ENCODE measurements around the gene RELN.

The RELN gene

GRCh38 chr7:103862302-103863035, 127.0 kb downstream of the RELN start:
- Histone ChIP-seq H3K9ac (ENCODE audit: low read depth, low read length) (no peak overlapping the region), H3K4me2 (ENCODE audit: low read length) (no peak overlapping the region)

DNA sequence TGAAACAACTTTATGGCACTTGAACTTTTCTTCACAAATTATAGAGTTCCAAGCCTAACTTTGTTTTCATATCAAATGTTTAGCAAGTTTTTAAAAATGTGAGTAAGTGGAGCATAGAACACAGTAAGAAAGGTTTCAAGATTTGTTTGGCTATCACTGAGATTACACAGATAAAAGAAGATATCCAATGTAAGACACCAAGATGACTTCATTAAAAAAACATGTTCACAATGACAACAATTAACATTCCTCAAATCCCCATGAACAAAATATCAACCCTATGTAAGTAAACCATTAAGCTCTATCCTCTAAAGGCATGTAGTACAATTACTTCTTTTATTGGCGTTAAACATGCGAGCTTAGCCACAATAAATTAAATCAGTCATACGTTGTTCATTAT, 129.7 kb downstream of the RELN start:
- H3K9ac ChIP-seq (ENCODE audit: low read depth, low read length) = no peak overlapping the region
- no peaks in the 10 kb centered on the region for H3K27me3 ChIP-seq (ENCODE audit: control insufficient read depth, insufficient read depth, low read length)
- no peaks in the 10 kb centered on the region for H3K36me3 ChIP-seq (ENCODE audit: insufficient read depth, low read length)
- no peak overlapping the region for H3K4me2 ChIP-seq (ENCODE audit: low read length)
- no peak overlapping the region for H3K4me3 ChIP-seq (ENCODE audit: low read length)
- no peaks in the 10 kb centered on the region for H3K4me1 ChIP-seq (ENCODE audit: control insufficient read depth, insufficient read depth, low read length)
- H3K9me3 ChIP-seq (replicated peaks; ENCODE audit: low read length) = no peaks in the 10 kb centered on the region

More at GRCh38 chr7:103862302-103863035, 127.0 kb downstream of the RELN start:
- Histone ChIP-seq H3K4me3 (ENCODE audit: low read length) (no peak overlapping the region), H3K4me1 (ENCODE audit: control insufficient read depth, insufficient read depth, low read length) (no peaks in the 10 kb centered on the region), H3K27me3 (ENCODE audit: control insufficient read depth, insufficient read depth, low read length) (no peaks in the 10 kb centered on the region), H3K36me3 (ENCODE audit: insufficient read depth, low read length) (no peaks in the 10 kb centered on the region), H3K9me3 (replicated peaks; ENCODE audit: low read length) (no peaks in the 10 kb centered on the region)

- Histone ChIP-seq H3K4me1 (ENCODE audit: control insufficient read depth, insufficient read depth, low read length) (no peaks in the 10 kb centered on the region), H3K9ac (ENCODE audit: low read depth, low read length) (no peak overlapping the region), H3K27me3 (ENCODE audit: control insufficient read depth, insufficient read depth, low read length) (no peaks in the 10 kb centered on the region), H3K36me3 (ENCODE audit: insufficient read depth, low read length) (no peaks in the 10 kb centered on the region), H3K9me3 (replicated peaks; ENCODE audit: low read length) (no peaks in the 10 kb centered on the region), H3K4me3 (ENCODE audit: low read length) (no peak overlapping the region), H3K4me2 (ENCODE audit: low read length) (no peak overlapping the region)
These were observed 132.0 kb downstream of the RELN start for GRCh38 chr7:103857435-103857834.

GRCh38 chr7:103856929-103857328, 132.5 kb downstream of the RELN start:
- no peaks in the 10 kb centered on the region for H3K9me3 ChIP-seq (replicated peaks; ENCODE audit: low read length)
- no peaks in the 10 kb centered on the region for H3K36me3 ChIP-seq (ENCODE audit: insufficient read depth, low read length)
- no peaks in the 10 kb centered on the region for H3K27me3 ChIP-seq (ENCODE audit: control insufficient read depth, insufficient read depth, low read length)
- H3K4me3 ChIP-seq (ENCODE audit: low read length) = no peak overlapping the region
- H3K9ac ChIP-seq (ENCODE audit: low read depth, low read length) = no peak overlapping the region
- no peaks in the 10 kb centered on the region for H3K4me1 ChIP-seq (ENCODE audit: control insufficient read depth, insufficient read depth, low read length)
- no peak overlapping the region for H3K4me2 ChIP-seq (ENCODE audit: low read length)

DNA sequence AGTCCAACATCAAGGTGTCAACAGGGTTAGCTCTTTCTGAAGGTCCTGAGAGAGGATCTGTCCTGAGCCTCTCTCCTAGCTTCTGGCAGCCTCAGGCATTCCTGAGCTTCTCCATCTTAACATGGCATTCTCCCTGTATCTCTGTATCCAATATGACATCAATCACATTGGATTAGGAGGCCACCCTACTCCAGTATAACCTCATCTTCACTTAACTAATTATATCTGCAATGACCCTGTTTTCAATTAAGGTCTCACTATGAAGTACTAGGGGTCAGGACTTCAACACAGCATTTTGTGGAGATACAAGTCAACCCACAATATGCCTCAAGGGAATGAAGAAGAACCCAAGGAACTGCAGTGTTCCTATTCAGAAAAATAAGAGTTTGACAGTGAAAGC, 133.8 kb downstream of the RELN start:
- Histone ChIP-seq H3K9ac (ENCODE audit: low read depth, low read length) (no peak overlapping the region), H3K4me2 (ENCODE audit: low read length) (no peak overlapping the region), H3K4me1 (ENCODE audit: control insufficient read depth, insufficient read depth, low read length) (no peaks in the 10 kb centered on the region), H3K36me3 (ENCODE audit: insufficient read depth, low read length) (no peaks in the 10 kb centered on the region), H3K4me3 (ENCODE audit: low read length) (no peak overlapping the region), H3K27me3 (ENCODE audit: control insufficient read depth, insufficient read depth, low read length) (no peaks in the 10 kb centered on the region), H3K9me3 (replicated peaks; ENCODE audit: low read length) (no peaks in the 10 kb centered on the region)

DNA sequence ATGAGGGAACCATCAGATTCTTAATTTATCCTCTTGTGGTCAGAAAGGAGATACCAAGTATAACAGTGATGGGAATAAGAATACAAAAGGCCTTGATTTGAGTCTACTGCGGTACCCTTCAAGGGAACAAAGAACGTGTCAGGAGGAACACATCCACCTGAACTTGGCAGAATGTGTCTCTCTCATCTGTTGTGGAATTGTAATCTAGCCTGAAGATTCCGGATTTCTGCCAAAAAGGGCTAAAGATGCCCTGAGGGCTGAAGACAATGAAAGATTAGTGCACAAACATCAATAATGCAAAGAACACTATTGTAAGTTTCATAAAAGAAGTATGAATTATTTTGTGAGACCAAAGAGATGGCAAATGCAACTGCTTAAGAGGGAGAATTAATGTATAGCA, 134.8 kb downstream of the RELN start:
- Histone ChIP-seq H3K4me3 (ENCODE audit: low read length) (no peak overlapping the region), H3K27me3 (ENCODE audit: control insufficient read depth, insufficient read depth, low read length) (no peaks in the 10 kb centered on the region), H3K9me3 (replicated peaks; ENCODE audit: low read length) (no peaks in the 10 kb centered on the region), H3K4me1 (ENCODE audit: control insufficient read depth, insufficient read depth, low read length) (no peaks in the 10 kb centered on the region), H3K4me2 (ENCODE audit: low read length) (no peak overlapping the region), H3K9ac (ENCODE audit: low read depth, low read length) (no peak overlapping the region), H3K36me3 (ENCODE audit: insufficient read depth, low read length) (no peaks in the 10 kb centered on the region)

- H3K27me3 ChIP-seq (ENCODE audit: control insufficient read depth, insufficient read depth, low read length) = no peaks in the 10 kb centered on the region
- no peak overlapping the region for H3K4me2 ChIP-seq (ENCODE audit: low read length)
- H3K9me3 ChIP-seq (replicated peaks; ENCODE audit: low read length) = no peaks in the 10 kb centered on the region
- no peak overlapping the region for H3K4me3 ChIP-seq (ENCODE audit: low read length)
- H3K4me1 ChIP-seq (ENCODE audit: control insufficient read depth, insufficient read depth, low read length) = no peaks in the 10 kb centered on the region
- no peaks in the 10 kb centered on the region for H3K36me3 ChIP-seq (ENCODE audit: insufficient read depth, low read length)
- H3K9ac ChIP-seq (ENCODE audit: low read depth, low read length) = no peak overlapping the region
These were observed 138.1 kb downstream of the RELN start for GRCh38 chr7:103851357-103851756.

- H3K9me3 ChIP-seq (replicated peaks; ENCODE audit: low read length) = no peaks in the 10 kb centered on the region
- H3K27me3 ChIP-seq (ENCODE audit: control insufficient read depth, insufficient read depth, low read length) = peaks cover 6% of the 10 kb centered on the region
- H3K4me2 ChIP-seq (ENCODE audit: low read length) = no peak overlapping the region
- no peaks in the 10 kb centered on the region for H3K36me3 ChIP-seq (ENCODE audit: insufficient read depth, low read length)
- no peaks in the 10 kb centered on the region for H3K4me1 ChIP-seq (ENCODE audit: control insufficient read depth, insufficient read depth, low read length)
- H3K9ac ChIP-seq (ENCODE audit: low read depth, low read length) = no peak overlapping the region
- no peak overlapping the region for H3K4me3 ChIP-seq (ENCODE audit: low read length)
These were observed 145.6 kb downstream of the RELN start for GRCh38 chr7:103843689-103844480.

- no peak overlapping the region for H3K4me3 ChIP-seq (ENCODE audit: low read length)
- no peak overlapping the region for H3K4me2 ChIP-seq (ENCODE audit: low read length)
- H3K9ac ChIP-seq (ENCODE audit: low read depth, low read length) = no peak overlapping the region
- H3K27me3 ChIP-seq (ENCODE audit: control insufficient read depth, insufficient read depth, low read length) = peaks cover 15% of the 10 kb centered on the region
- no peaks in the 10 kb centered on the region for H3K4me1 ChIP-seq (ENCODE audit: control insufficient read depth, insufficient read depth, low read length)
- no peaks in the 10 kb centered on the region for H3K9me3 ChIP-seq (replicated peaks; ENCODE audit: low read length)
- no peaks in the 10 kb centered on the region for H3K36me3 ChIP-seq (ENCODE audit: insufficient read depth, low read length)
These were observed 156.1 kb downstream of the RELN start for GRCh38 chr7:103833401-103833800.

- no peak overlapping the region for H3K4me2 ChIP-seq (ENCODE audit: low read length)
- H3K36me3 ChIP-seq (ENCODE audit: insufficient read depth, low read length) = no peaks in the 10 kb centered on the region
- H3K27me3 ChIP-seq (ENCODE audit: control insufficient read depth, insufficient read depth, low read length) = peaks cover 20% of the 10 kb centered on the region
- H3K9me3 ChIP-seq (replicated peaks; ENCODE audit: low read length) = no peaks in the 10 kb centered on the region
- no peak overlapping the region for H3K9ac ChIP-seq (ENCODE audit: low read depth, low read length)
- no peak overlapping the region for H3K4me3 ChIP-seq (ENCODE audit: low read length)
- H3K4me1 ChIP-seq (ENCODE audit: control insufficient read depth, insufficient read depth, low read length) = no peaks in the 10 kb centered on the region
These were observed 157.0 kb downstream of the RELN start for GRCh38 chr7:103832438-103832837.

- Histone ChIP-seq H3K36me3 (ENCODE audit: insufficient read depth, low read length) (no peaks in the 10 kb centered on the region), H3K9ac (ENCODE audit: low read depth, low read length) (no peak overlapping the region), H3K4me2 (ENCODE audit: low read length) (no peak overlapping the region), H3K4me3 (ENCODE audit: low read length) (no peak overlapping the region), H3K4me1 (ENCODE audit: control insufficient read depth, insufficient read depth, low read length) (no peaks in the 10 kb centered on the region), H3K27me3 (ENCODE audit: control insufficient read depth, insufficient read depth, low read length) (peaks cover 13% of the 10 kb centered on the region), H3K9me3 (replicated peaks; ENCODE audit: low read length) (no peaks in the 10 kb centered on the region)
These were observed 165.2 kb downstream of the RELN start for GRCh38 chr7:103824251-103824650.

- no peak overlapping the region for H3K9ac ChIP-seq (ENCODE audit: low read depth, low read length)
- H3K4me1 ChIP-seq (ENCODE audit: control insufficient read depth, insufficient read depth, low read length) = no peaks in the 10 kb centered on the region
- peaks cover 2% of the 10 kb centered on the region for H3K27me3 ChIP-seq (ENCODE audit: control insufficient read depth, insufficient read depth, low read length)
- no peaks in the 10 kb centered on the region for H3K9me3 ChIP-seq (replicated peaks; ENCODE audit: low read length)
- H3K4me2 ChIP-seq (ENCODE audit: low read length) = no peak overlapping the region
- no peak overlapping the region for H3K4me3 ChIP-seq (ENCODE audit: low read length)
- no peaks in the 10 kb centered on the region for H3K36me3 ChIP-seq (ENCODE audit: insufficient read depth, low read length)
These were observed 166.4 kb downstream of the RELN start for GRCh38 chr7:103823084-103823483.
